GM21515 (cell line): Measurements from ENCODE around the gene TMEM141.

Experiments
- ATAC-seq: cut with Tn5 transposase; IDR thresholded peaks from one replicate; pipeline ENCODE4 v1.9.1; 2021; ENCODE audit not compliant: unreplicated experiment

The TMEM141 gene

DNA sequence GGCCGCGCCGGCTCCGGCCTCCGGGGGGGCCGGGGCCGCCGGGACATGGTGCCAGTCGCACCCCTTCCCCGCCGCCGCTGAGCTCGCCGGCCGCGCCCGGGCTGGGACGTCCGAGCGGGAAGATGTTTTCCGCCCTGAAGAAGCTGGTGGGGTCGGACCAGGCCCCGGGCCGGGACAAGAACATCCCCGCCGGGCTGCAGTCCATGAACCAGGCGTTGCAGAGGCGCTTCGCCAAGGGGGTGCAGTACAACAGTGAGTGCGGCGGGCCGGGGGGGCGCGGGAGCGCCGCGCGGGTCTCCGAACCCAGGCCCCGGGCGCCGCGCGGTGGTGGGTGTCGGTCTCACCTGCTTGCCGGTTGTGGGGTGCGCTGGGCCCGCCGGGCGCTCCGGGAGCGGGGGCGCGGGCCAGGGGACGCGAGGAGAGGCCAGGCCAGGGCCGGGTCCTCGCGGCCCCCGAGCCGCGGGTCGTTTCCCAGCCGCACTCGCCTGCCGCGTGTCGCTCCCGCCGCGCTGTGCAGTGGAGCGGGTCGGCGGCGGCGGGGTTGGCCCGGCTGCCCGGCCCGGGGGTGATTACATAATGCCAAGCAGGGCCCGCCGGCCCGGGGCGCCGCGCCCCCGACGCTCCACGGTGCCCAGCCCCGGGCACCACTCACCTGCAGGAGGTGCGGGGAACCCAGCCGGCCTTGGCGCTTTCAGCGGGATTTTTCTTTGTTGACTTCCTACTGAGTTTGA is 17.1 kb downstream of the TMEM141 start:
- ATAC-seq, result peak; percentile 28

DNA sequence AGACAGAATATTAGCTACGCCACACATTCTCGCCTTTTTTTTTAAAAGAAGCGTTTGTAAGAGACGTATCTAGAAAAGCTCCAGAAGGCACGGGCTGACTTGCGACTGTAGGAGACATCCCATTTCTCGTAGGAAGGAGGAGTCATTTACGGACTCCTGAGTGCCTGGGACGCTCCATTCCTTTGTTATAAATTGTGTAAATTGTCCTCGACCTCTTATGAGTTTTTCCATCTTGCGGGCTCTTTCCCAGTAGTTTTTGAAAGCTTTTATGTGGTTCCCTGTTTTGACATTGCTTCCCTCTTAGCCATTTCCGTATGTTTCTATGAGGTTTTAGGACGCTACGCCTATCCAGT is 17.6 kb downstream of the TMEM141 start:
- no peak for ATAC-seq

DNA sequence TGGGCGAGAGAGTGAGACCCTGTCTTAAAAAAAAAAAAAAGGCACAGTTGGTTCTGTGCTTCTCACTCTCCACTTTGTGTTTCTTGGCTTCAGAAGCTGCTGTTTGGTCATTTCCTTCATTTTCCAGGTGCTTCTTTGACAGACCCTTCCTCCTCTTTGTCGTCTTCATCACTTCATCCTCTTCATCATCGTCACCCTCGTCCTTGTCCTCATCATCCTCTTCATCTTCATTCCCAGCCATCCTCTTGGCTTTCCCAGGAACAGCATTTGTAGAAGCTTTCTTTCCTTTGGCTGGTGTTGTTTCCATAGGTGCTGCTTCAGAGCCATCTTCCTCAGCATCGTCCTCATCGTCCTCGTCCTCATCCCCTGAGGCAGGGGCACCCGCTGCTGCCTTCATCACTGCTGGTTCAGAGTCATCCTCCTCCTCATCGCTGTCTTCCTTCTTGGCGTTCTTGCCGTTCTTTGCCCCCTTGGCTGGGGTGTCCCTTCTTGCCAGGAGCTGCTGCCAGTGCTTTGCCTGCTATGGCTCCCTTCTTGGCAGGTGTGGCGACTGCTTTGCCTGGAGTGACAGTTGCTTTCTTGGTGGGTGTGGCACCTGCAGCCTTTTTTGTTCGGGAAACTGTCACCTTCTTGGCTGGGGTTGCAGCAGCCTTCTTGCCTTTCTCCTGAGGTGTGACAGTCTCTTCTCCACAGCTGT is 23.7 kb downstream of the TMEM141 start:
- no peak for ATAC-seq

DNA sequence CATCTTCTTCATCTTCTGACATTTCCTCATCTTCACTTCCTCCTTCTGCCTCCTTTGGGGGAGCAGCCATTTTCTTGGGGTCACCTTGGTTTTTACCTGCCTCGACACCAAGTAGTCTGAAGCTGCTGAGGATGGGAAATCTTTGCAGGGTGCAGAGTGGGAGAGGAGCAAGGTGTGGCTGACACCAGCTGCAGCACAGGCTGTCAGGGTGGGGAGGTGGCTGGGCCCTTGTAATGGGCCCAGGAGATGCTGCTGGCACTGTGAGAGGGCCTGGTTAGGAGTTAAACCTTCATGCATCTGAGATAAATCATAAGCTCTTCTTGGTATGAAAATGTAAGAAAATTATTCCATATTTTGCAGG is 24.3 kb downstream of the TMEM141 start:
- no peak for ATAC-seq

DNA sequence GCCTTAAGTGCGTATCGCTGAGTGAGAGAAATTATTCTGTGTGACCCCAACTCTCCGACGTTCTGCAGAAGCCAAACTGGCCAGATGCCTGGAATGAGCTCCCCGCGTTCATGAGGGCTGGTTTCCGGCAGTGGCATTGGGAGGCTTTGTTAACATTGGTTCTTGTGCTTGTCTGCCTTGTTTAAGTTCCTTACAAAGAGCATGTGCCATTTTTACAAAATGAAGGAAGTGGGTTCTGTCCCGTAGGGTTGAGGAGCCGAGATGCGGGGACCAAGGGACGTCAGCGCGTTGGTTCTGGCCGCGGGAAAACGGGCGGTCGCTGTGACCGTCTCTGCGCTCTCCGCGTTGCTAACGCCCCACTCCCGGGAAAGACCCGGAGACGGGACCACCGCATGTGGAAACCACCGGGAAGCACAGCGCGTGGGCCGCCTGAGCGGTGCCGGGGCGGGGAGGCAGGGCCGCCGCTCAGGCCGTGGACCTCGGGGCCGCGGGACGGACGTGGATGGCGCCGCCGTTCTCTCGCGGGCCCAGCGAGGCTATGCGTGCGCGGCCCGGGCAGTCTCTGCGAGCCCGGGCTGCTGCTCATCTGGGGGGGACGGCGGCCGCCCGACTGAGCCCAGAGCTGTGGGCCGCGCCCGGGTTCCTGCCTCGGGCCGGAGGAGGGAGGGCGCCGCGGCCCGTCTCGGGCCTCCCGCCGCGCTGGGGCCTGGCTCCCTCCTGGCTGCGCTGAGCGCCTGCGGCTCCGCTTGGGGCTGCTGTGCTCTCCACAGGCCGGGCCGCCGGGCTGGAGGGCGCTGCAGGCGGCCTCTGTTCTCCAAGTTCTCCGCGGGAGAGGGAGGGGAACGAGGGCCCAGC is 30.1 kb downstream of the TMEM141 start:
- no peak for ATAC-seq

DNA sequence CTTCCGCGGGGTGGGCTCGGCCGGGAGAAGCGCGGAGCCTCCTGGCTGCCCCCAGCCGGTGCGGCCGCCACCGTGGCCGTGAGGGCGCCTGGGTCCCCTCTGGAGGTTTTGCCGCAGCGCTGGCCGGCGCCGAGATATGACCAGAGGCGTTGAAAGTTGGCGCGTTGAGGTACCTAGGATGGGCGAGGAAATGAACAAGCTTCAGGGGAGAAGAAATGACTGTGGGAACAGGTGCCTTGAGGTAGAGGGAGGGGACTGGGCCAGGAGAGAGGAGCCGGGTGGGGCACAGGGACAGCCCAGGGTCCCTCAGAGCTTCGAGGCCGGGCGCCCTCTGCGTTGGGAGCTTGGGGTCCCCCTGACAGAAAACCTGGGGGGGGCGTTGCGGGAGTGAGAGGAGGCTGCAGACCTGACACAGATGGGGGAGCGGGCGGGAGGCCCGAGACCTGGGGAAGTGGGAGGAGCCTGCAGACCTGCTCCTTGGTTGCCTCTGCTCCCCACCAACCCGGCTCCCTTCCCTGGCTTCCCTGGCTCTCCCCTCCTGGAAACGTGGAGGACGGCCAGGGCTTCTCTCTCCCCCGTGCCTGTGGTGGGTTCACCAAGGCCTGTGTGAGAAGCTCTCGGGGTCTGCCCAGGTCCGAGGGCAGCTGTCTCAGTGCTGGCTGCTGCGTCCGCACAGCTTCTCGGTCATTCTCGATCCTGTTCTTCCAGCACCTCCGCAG is 30.8 kb downstream of the TMEM141 start:
- no peak for ATAC-seq

DNA sequence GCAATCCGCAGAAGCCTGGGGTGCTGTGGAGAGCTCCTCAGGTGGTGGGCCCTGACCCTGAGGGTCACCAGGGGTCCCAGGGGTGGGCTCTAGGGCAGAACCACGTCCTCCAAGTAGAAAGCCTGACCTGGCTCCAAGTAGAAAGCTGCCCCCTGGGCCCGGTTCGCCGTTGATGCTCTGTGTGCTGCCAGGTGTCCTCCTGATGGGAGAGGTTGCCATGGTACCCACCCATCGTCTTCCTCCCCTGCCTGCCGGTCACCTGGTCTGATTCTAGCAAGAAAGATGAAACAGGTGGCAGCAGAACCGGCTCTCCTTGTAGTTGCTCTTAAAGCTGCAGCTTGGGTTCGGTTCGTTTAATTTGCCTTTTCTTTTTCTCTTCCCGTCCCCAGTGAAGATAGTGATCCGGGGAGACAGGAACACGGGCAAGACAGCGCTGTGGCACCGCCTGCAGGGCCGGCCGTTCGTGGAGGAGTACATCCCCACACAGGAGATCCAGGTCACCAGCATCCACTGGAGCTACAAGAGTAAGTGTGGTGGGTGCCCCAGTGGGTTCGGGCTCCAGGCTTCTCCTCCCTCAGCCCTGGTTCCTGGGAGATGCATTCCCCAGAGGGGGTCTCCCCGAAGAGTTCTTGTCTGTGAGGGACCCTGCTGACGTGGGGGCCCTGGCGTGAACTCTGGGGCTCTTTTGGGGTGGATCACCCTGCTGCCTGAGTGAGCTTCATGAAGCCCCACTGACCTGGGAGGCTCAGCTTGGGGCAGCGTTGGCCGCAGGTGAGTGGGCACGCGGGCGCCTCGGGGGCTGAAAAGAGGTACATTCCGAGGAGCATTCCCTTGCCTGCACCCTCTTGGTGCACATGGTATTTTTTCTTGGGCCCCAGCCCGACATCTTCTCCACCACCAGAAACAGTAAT is 32.2 kb downstream of the TMEM141 start:
- no peak for ATAC-seq

DNA sequence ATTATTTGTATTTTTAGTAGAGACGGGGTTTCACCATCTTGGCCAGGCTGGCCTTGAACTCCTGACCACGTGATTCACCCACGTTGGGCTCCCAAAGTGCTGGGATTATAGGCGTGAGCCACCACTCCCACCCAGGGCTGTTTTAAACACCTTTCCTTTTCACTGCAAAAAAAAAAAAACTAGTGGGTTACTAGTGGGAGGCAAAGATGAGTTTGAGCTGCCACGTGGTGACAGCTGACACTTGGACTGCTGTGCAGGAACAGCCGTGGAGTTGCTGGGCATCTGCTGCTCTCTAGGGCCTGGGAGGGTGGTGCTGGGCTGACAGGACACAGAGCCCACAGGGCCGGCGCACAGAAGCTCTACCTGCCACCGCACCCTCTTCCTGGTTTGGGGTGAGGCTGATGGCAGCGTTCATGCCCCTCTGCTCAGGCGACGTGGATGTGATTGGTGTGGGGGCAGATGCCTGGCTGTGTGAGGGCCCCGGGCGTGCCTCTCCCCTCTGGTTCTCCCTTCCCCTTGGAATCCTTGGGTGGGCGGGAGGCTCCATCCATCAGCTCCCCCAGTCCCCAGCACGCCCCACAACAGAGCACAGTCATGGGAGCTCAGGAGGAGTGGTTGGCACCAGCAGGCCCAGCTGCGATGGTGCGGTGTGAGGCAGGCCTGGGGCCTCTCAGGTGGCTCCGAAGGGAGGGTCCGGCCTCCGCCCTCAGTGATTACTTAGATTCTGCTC is 33.5 kb downstream of the TMEM141 start:
- no peak for ATAC-seq

DNA sequence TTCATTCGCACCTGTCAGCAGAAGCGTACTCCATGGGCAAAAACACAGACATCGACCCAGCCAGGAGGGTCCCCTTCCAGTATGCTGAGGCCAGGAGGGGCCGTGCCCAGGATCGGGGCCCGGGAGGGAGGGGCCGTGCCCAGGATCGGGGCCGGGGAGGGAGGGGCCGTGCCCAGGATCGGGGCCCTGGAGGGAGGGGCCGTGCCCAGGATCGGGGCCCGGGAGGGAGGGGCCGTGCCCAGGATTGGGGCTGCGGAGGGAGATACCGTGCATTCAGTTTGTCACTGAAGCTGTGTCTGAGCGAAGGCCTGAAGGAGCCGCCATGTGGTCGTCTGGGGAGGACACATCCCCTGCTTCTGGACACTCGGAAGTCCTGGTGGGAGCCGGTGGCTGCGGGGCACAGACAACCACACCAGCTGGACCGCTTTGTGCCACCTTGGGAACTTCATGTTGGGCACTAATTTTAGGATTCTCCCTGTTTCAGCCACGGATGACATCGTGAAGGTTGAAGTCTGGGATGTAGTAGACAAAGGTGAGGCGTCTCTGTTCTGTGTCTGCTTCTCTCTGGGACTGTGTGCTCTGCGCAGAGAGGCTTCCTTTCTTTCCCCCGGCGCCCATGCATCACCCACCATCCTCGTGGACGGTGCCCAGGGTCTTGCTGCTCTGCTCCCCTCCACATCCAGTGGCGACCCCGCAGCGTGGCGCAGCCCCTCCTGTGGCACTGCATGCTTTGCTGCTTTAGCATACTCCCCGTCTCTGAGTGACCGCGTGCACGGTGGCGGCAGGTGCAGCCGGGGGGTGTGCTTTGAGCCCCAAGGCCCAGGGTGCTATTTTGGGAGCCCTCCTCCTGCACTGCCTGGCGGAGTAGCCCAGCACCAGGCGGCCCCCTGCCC is 34.4 kb downstream of the TMEM141 start:
- no peak for ATAC-seq

DNA sequence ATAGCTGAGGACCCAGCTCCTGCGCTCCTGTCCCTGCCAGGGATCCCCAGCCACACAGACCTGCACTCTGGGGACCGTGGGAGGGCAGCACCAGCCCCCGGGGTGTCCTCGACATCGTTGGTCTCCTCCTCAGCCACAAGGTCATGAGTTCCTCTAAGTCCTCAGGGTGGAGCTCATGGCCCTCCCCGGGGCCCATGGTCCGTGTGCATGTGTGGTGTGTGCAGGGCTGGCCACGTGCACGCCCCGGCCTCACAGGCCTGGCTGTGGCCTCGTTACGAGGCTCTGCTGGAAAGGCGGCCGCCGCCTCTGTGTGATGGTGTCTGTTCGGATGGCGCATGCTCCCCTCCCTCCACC is 35.0 kb downstream of the TMEM141 start:
- ATAC-seq, result no peak

DNA sequence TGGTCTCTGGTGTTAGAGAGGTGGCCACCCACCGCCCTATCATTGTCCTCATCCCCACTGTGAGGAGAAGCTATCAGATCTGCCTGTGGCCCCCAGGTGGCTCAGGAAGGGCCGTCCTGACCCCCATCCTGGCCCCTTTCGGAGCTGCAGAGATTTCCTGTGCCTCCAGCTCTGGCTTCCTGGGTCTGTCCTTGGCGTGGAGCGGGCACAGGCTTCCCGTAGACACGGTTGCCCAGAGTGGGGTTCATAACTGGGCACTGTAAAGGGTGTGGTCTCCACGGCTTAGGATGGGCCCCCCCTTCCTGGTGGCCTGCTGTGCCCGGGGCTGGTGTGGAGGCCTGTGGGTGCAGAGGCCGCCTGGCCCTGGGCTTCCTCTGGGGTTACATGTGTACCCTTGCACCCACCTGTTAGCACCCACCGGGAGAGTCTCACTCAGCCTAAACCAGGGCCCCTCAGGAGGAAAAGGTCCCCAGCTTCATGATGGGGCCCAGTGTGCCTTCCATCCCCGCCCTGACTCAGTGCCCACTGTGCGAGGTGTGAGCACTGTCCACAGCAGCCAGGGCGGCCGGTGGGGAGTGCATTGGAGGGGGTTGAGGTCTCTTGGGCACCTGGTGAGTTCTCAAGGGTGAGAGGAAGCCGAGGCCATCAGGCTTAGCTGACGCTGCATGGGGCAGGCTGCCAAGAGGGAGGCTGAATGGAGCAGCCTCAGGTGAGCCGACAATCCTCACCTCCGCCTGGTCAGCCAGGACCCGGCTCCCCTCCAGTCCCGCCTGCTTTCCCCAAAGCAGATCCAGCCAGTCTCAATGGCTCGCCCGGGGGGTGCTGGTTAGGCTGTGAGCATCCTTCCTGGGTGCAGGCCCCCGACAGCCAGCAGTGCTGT is 35.8 kb downstream of the TMEM141 start:
- no peak for ATAC-seq

DNA sequence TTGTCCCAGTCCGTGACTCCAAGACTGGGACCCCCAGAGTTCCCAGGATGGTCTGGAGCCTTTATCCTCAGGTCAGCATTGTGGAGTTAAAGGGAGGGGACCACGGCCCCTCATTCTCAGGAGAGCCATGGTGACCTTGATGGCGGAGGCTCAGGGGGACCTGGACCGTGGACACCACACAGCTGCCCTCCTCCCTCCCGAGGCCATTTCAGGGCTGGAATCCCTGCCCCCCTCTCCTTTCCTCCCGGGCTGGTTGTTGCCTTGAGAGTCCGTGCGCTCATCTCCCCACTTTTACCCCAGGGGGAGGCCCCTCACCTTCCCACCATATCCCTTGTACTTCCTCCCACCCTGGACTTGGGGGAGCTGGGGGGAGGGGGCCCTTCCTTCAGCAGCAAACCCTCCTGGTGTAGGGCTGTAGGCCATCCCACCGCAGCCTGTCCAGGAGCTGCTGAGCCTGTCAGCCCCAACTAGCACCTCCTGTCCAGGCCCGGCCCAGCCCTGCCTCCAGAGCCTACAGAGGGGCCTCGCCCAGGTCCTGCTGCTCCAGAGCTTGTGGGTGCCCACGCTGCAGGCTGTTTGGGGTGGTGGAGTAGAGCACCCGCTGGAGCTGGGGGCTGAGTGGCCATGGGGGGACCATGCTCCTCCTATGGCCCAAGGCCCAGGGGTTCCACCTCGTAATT is 36.8 kb downstream of the TMEM141 start:
- no peak for ATAC-seq

DNA sequence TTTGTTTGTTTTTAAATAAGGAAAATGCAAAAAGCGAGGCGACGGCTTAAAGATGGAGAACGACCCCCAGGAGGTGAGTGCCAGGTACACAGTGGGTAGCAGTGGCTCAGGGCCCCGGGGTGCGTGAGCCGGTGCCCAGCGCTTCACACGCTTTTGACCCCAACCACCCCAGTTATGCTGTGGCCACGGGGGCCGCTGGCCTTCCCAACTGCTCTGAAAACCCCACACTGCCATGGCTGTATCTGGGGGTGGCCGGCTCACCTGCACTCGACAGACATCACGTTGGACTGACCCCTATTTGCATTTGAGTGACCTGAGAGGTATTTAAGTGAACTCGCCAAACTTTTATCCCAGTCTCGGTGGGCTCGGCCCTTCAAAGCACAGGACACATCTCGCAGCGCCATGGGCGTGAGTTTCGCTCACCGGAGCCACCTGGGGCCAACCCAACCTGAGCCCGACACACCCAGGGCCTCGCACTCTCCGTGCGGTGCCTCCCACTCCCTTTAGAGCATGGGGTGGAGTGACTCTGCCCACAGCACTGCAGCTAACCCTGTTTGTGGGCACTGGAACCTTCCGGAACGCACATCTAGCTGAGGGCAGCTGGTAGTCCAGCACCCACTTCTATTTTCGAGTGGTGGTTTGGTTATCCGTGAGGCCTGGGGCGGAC is 37.5 kb downstream of the TMEM141 start:
- no peak for ATAC-seq

DNA sequence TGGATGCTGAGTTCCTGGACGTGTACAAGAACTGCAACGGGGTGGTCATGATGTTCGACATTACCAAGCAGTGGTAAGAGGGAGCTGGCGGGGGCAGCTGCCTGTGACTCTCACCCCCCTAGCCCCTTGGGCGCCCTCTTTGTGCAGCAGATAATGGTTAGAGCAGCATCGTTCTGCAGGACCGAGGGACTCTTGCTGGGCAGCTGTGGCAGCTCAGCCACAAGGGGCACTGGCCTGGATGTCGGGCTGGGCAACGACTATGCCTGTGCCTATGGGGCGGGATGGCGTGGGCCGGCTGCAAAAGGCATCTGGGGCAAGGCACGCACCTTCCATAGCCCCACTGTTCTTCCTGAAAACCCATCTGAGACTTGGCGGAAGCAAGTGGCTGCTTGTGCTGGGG is 38.3 kb downstream of the TMEM141 start:
- no peak for ATAC-seq

DNA sequence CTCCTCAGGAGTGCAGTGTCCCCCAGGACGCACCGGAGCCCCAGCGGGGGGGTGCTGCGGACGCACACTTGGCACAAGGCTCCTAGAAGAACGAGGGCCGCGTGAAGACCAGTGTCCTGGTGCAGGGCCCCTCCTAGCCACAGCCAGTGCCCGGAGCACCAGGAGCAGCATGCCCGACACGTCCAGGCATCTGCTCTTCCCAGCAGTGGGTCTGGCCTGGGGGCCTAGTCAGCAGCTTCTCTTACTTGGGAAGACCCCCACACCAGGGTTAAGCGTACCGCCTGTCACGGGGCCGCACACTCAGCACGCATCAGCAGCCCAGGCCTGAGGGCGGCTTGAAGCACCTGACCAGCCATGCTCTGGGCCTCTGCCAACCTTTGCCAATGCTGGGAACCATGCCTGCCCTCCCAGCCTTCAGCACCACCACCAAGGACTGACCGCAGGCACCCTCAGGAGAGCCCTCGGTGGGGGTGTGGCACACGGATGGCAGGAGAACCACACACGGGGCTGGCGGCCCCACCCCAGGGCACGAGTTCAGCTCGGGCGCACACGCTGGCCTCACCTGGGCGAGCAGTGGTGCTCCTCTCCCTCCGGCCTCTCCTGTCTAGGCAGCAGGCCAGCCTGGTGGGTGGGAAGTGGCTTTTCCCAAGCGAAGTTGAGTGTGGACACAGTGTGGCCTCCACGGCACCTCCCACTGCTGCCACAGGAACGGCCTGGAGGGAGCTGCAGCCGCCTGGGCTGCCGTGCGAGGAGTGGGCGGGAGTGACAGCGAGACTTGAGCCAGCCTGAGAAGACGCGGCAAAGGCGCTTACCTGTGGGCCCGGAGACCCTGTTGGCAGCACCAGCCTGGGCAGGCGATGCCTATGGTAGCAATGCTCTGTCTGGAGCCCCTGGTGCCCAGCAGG is 39.1 kb downstream of the TMEM141 start:
- no peak for ATAC-seq
